H1 (cell line): Measurements from ENCODE around the gene FAH.

Experiments used
- CTCF ChIP-seq, 3 experiments: IDR thresholded peaks; 1 replicate in 2 of 3; 2 replicates in 1 of 3; pipeline versions ENCODE4 v1.5.1 to v1.6.1; 2011; ENCODE audit warnings: low read length in 3 of 3, mild to moderate bottlenecking in 3 of 3, inconsistent platforms in 2 of 3, low read depth in 1 of 3, moderate library complexity in 1 of 3; ENCODE audit not compliant: insufficient read depth in 1 of 3; ENCODE audit errors: control extremely low read depth in 1 of 3
- MAFK ChIP-seq: IDR thresholded peaks from 2 replicates; pipeline ENCODE4 v1.6.1; 2012; ENCODE audit warnings: low read depth, mild to moderate bottlenecking, improper control_type of control experiment, low read length
- POLR2A ChIP-seq, 2 experiments: IDR thresholded peaks; 1 replicate in 1 of 2; 2 replicates in 1 of 2; pipeline ENCODE4 v1.6.1; 2011; ENCODE audit warnings: low read depth in 2 of 2, low read length in 2 of 2, mild to moderate bottlenecking in 2 of 2; ENCODE audit errors: control extremely low read depth in 1 of 2
- RFX5 ChIP-seq: IDR thresholded peaks from 2 replicates; pipeline ENCODE4 v1.6.1; 2011; ENCODE audit warnings: low read depth, low read length, improper control_type of control experiment, borderline replicate concordance

GRCh38 chr15:80216141-80216540 lies 63.3 kb downstream of the FAH start:
- TF ChIP-seq MAFK (no peak), RFX5 (no peak), CTCF (IDR thresholded peaks at IDR 0.05; ENCODE audit: control extremely low read depth in 1 of 3, insufficient read depth in 1 of 3, low read depth in 1 of 3, low read length in 3 of 3) (no peak), POLR2A (IDR thresholded peaks at IDR 0.05; ENCODE audit: control extremely low read depth in 1 of 2, low read depth in 2 of 2, low read length in 2 of 2) (no peak)
